GM18508 (cell line): ENCODE data around the gene ATP13A2.

Source experiments
- ATAC-seq: cut with Tn5 transposase; IDR thresholded peaks from one replicate; pipeline ENCODE4 v1.9.1; 2021; ENCODE audit warnings: moderate number of reproducible peaks; ENCODE audit not compliant: insufficient read depth, unreplicated experiment

The ATP13A2 gene

GRCh38 chr1:17008208-17008855, 3.4 kb downstream of the ATP13A2 start:
- no peak for ATAC-seq

GRCh38 chr1:17007121-17007520, 4.6 kb downstream of the ATP13A2 start:
- ATAC-seq = no peak

DNA sequence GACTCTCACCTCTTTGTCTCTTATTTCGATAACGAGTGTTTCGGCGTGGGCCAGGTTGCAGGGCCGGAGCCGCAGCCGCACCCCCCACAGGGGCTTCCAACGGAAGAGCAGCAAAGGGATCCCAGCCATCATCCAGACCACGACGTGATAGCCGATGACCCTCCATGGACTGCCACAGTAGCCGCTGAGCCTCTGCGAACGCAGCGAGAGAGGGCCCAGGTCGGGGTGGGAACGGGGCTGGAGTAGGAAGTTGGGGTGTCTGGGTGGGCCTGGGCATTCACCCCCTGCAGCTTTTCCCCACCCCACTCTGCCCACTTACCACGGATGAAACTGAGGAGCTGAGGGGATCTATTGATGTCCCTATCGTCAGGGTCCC, 6.4 kb downstream of the ATP13A2 start:
- no peak for ATAC-seq

DNA sequence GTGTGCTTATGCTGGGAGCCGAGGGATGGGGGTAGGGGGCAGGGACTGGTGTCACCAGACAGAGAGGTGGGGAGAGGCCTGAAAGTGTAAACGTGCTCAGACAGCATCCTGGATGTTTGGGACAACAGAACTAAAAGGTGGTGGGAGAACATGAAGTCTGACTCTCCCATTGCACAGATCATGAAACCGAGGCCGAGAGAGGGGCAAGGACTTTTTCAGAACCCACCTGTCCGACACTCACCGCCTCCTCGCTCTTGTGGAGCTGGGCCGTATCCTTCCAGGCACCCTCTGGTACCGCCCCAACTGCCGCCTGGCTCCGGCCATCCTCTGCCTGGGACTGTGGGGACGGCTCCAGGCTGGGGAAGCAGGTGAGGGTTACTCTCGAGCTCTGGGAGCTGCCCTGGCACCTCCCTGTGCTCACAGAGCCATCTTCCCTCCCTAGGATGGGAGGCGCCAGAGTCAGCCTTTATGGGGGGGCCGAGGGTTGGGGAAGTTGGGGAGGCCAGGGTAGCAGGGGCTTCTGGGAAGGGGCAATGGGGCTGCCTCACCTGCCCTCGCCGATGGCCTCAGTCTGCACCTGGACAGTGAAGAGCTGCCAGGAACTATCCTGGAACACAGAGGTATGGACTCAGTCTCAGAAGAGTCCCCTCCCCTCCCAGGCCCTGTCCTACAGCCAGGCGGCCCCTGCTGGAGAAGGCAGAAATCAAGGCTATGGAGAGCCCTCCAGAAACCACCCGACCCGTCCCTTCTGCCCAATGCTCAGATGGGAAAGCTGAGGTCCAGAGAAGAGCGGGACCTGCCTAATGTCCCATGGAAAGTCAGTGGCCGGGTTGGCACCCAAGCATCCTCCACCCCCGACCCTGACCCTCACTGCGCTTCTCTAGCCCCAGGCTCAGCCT, 7.0 kb downstream of the ATP13A2 start:
- ATAC-seq = no peak

- ATAC-seq = no peak
These were observed 9.2 kb downstream of the ATP13A2 start for GRCh38 chr1:17002524-17002902.

- no peak for ATAC-seq
These were observed 9.8 kb downstream of the ATP13A2 start for GRCh38 chr1:17001760-17002523.

DNA sequence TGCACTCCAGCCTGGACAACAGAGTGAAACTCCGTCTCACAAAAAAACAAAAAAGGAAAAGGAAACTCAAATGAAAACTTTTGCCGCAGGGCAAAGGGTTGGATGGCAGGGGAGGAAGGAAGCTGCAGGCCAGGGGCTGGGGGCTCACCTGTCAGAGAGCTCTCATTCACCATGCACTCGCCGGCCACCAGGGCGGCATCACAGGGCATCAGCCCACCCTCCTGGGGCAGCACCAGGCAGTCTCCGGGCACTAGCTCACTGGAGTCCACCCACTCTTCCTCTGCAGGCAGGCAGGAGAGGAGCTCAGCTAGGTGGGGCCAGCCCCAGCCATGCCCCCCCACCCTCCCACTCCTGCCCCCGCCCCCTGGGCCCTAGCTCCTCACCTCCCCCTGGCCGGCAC, 11.9 kb downstream of the ATP13A2 start:
- ATAC-seq = no peak

- ATAC-seq = no peak
These were observed 13.1 kb downstream of the ATP13A2 start for GRCh38 chr1:16998589-16998988.

DNA sequence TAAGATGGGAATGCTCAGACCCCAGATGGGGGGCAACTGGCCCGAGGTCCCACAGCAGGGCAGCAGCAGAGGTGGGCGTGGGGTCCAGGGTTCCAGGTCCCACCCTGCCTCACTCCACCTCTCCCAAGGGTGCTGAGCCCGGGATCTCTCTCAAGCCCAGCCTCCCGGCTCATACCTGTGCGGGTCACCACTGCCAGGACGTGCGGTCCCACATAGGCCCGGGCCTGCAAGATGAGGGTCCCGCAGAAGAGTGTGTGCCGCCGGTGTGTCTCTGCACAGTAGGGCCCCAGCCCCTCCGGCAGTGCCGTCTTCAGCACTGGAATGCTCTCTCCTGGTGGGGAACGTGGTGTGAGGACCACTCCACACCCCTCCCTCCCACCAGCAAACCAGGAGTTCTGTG, 14.9 kb downstream of the ATP13A2 start:
- no peak for ATAC-seq

DNA sequence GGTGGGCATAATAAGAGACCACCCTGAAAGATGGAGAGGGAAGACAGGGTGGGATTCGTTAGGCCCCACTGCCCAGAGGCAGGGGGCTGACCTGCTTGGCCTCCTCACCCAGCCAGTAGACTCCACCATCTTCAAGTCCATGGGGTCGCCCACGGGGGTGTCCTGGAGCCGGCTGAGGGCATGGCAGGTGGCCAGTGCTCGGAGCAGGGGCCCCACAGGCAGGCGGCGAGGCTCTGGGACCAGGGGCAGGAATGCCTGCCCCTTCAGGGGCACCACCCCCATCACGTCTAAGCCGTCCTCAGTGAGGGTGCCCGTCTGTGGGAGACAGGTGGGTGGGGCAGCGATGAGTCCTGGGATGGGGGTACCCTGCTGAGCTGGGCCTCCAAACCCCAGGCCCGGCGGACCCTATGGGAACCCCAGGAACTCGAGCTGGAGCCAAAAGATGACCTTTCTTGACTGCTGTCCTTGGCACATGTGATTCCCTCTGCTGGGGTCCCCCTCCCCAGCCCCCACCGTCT, 18.1 kb downstream of the ATP13A2 start:
- no peak for ATAC-seq

GRCh38 chr1:16992675-16993074, 19.1 kb downstream of the ATP13A2 start:
- no peak for ATAC-seq

DNA sequence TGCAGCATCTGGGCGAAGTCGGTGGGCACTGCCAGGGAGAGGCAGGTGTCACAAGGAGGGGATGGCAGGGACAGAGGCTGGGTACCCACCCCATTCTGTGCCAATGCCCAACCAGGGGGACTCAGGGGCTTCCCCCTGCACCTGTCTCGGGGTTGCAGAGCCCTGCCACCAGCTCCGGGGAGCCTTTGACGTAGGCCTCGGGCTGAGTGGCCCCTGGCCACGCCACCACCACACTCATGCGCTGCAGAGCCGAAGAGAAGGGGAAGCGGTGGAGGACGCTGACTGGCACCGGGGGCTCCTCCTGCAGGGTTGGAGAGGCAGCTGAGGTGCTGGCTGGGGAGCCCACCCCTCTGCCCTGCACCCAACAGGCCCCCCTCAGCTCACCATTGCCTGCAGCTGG, 19.6 kb downstream of the ATP13A2 start:
- no peak for ATAC-seq

GRCh38 chr1:16991571-16991970, 20.2 kb downstream of the ATP13A2 start:
- ATAC-seq = no peak

DNA sequence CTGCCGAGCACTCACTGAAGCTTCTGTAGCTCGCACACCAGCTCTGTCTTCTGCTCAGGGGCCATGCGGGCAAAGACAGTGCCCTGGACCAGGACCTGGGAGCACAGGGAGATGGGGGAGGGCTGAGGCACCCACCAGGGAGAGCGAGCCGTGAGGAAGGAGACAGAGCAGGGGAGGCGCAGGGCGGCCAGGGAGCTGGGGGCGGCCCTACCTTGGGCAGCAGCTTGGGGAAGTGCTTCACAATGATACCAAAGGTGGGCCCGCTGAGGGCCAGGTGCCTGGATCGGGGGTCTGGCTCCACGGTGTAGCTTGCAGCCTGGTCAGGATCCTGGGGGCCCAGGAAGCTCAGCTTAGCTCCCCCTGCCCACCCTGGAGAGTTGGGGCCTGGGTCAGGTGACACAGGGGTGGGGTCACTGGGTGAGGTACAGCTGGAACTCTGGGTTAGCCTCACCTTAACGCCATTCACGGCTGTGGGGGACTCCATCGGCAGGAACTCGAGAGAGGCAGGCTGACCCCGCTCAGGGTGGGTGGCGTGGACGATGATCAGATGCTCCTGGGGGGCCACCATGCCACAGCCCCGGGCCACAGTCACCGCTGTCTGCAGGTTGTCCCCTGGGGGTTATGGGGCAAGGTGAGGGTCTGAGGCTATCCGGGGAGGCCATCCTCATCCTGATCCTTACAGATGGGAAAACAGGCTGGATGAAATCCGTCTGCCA, 21.9 kb downstream of the ATP13A2 start:
- no peak for ATAC-seq

- no peak for ATAC-seq
These were observed 23.5 kb downstream of the ATP13A2 start for GRCh38 chr1:16988210-16988609.

DNA sequence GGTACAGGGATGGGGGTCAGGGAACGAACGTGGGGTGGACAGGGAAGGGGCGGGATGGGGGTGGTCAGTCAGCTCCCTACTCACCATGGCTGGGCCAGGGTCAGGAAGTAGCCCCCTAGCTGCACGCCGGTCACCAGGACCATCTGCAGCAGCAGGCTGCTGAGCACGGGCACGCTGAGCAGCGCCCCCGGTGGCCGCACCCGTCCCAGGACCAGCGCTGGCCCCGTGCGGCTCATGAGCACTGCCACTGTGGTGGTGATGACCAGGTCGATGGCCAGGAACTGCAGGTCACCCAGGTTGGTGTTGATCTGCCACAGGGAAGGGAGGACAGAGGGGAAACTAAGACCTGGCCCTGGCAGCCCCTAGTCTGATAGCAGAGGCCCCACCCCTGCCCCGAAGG, 24.8 kb downstream of the ATP13A2 start:
- ATAC-seq = no peak

DNA sequence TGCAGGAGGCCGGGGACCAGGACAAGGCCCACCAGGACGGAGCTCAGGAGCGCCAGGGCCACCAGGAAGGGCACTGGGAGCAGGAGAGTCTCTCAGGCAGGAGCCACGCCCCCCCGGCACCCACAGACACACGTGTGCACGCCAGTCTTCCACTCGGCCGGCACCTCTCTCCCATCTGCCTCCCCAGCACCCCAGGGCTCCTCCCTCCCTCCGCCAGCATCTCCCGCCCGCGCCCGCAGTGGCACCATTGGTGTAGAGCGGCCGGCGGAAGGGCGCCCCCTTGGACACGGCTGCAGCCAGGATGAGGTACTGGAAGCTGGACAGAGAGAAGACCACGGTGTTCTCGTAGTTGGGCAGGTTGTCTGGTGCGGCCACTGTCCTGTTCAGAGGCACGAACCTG, 25.2 kb downstream of the ATP13A2 start:
- ATAC-seq = no peak

GRCh38 chr1:16986113-16986512, 25.6 kb downstream of the ATP13A2 start:
- no peak for ATAC-seq

DNA sequence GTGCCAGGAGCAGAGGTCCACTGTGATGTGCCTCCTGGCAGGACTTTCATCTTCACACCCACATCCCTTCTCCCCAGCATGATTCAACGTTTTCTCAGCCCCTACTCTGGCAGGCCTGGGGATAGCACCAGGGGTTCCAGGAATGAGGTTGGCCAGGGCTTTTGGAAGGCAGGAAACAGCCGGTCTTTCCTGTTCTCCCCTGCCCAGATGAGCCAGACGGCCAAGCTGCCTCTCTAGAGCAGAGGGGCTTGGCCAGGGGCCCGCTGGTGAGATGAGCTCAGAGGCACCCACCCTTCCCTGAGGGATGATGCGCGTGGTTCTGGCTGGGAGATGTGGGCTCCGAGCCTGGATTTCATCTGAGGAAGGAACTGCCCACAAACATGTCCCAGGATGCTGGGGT, 27.0 kb downstream of the ATP13A2 start:
- ATAC-seq = no peak

GRCh38 chr1:16983649-16984048, 28.1 kb downstream of the ATP13A2 start:
- no peak for ATAC-seq
